HepG2 (cell line): ENCODE data around the gene NDUFS7. TPM values are rescaled to one million over a fixed set of nuclear protein-coding genes. Genes with fewer than 3 reads are reported as not detected.

ENCODE experiments used
- AGO2 ChIP-seq: fragments of 200-400 bp; formaldehyde crosslinking; optimal IDR thresholded peaks from 2 replicates; pipeline ENCODE3; 2017; ENCODE audit warnings: mild to moderate bottlenecking, low read depth, low read length, moderate library complexity
- GMEB1 ChIP-seq: sonication (generic); formaldehyde crosslinking; IDR thresholded peaks from 2 replicates; pipeline ENCODE4 v1.5.1; 2020; ENCODE audit warnings: missing genetic modification reagents, mild to moderate bottlenecking, borderline replicate concordance
- HINFP ChIP-seq: sonication (generic); formaldehyde crosslinking; IDR thresholded peaks from 2 replicates; pipeline ENCODE4 v1.4.0; 2020; ENCODE audit warnings: low read depth, mild to moderate bottlenecking, missing genetic modification reagents
- HNF1A ChIP-seq, 2 experiments: sonication (generic) in 1 of 2; formaldehyde crosslinking in 1 of 2; IDR thresholded peaks; 2 replicates each; pipeline versions ENCODE4 v1.4.0 to v1.6.1; 2016 to 2020; ENCODE audit warnings: borderline replicate concordance in 1 of 2, low read depth in 1 of 2, mild to moderate bottlenecking in 1 of 2, missing genetic modification reagents in 1 of 2
- HOXA3 ChIP-seq: sonication (generic); formaldehyde crosslinking; IDR thresholded peaks from 2 replicates; pipeline ENCODE4 v1.5.0; 2020; ENCODE audit warnings: missing genetic modification reagents
- MAFK ChIP-seq, 2 experiments: IDR thresholded peaks in 1 of 2; conservative IDR thresholded peaks in 1 of 2; 2 replicates each; pipeline ENCODE4 v1.6.1; 2011; ENCODE audit warnings: improper control_type of control experiment in 2 of 2, low read length in 2 of 2
- MAX ChIP-seq: IDR thresholded peaks from 2 replicates; pipeline ENCODE4 v1.6.1; 2012; ENCODE audit warnings: inconsistent platforms
- SP4 ChIP-seq: sonication (generic); formaldehyde crosslinking; IDR thresholded peaks from 2 replicates; pipeline ENCODE4 v1.8.1; 2023; ENCODE audit warnings: mild to moderate bottlenecking, missing genetic modification reagents
- SRSF1 ChIP-seq: fragments of 200-400 bp; formaldehyde crosslinking; optimal IDR thresholded peaks from 2 replicates; pipeline ENCODE3; 2017; ENCODE audit warnings: mild to moderate bottlenecking, low read depth, low read length, moderate library complexity
- SRSF4 ChIP-seq: fragments of 200-400 bp; formaldehyde crosslinking; IDR thresholded peaks from one replicate; pipeline ENCODE4 v1.6.1; 2018; ENCODE audit warnings: mild to moderate bottlenecking, low read depth, low read length, moderate library complexity; ENCODE audit not compliant: poor library complexity, severe bottlenecking
- TBX2 ChIP-seq: sonication (generic); formaldehyde crosslinking; IDR thresholded peaks from 2 replicates; pipeline ENCODE4 v1.5.0; 2020; ENCODE audit warnings: missing genetic modification reagents, mild to moderate bottlenecking, borderline replicate concordance
- ZMAT3 ChIP-seq: sonication (generic); formaldehyde crosslinking; conservative IDR thresholded peaks from 2 replicates; pipeline ENCODE4 v1.7.0; 2021; ENCODE audit warnings: missing genetic modification reagents
- ZNF121 ChIP-seq: sonication (generic); formaldehyde crosslinking; IDR thresholded peaks from 2 replicates; pipeline ENCODE4 v1.5.0; 2020; ENCODE audit warnings: mild to moderate bottlenecking, missing genetic modification reagents
- ZNF253 ChIP-seq: sonication (generic); formaldehyde crosslinking; IDR thresholded peaks from 2 replicates; pipeline ENCODE4 v1.8.0; 2022; ENCODE audit warnings: mild to moderate bottlenecking, missing genetic modification reagents, borderline replicate concordance
- ZNF574 ChIP-seq: sonication (generic); formaldehyde crosslinking; IDR thresholded peaks from 2 replicates; pipeline ENCODE4 v1.4.0; 2020; ENCODE audit warnings: missing genetic modification reagents
- polyA plus RNA-seq, 8 experiments: library from polyadenylated mRNA; depleted of rRNA in 3 of 8; stranded (reverse) in 7 of 8; unstranded in 1 of 8; fragments of >200 nt; fragmentation: Illumina TruSeq in 4 of 8; extraction: Trizol in 4 of 8; gene quantifications; 2 replicates each; pipeline versions ENCODE4 v1.2.1 to v1.2.3, GENCODE V29; 2011 to 2016; ENCODE audit warnings: low read depth in 4 of 8, missing spikeins in 1 of 8, mixed read lengths in 1 of 8; ENCODE audit not compliant: insufficient read depth in 1 of 8
- total RNA-seq, 5 experiments: library from RNA; depleted of rRNA; stranded (reverse); fragments of >200 nt; fragmentation: Illumina TruSeq; extraction: Trizol; gene quantifications; 2 replicates each; pipeline ENCODE4 v1.2.3, GENCODE V29; 2016; ENCODE audit warnings: low read depth in 1 of 5

NDUFS7 gene
- total and polyA plus RNA-seq, 2 of the 13 experiments (the other 11 are each of a cell fraction or from before 2014, with no cell fraction given) = 34.3 to 66.9 TPM

- TF ChIP-seq ZNF574 (CRISPR knock-in tag) (peak; percentile 62; the same call in 1 of the 2 replicates), MAFK (conservative IDR thresholded peaks at IDR 0.05 in 1 of 2, IDR thresholded peaks at IDR 0.05 in 1 of 2; ENCODE audit: low read length in 2 of 2) (no peak), SP4 (CRISPR knock-in tag) (peak; percentile 40; the same call in 1 of the 2 replicates), TBX2 (peak; percentile 1; the same call in 1 of the 2 replicates), HNF1A (IDR thresholded peaks at IDR 0.05; ENCODE audit: low read depth) (no peak), HNF1A (CRISPR knock-in tag; IDR thresholded peaks at IDR 0.05; ENCODE audit: borderline replicate concordance) (peak; percentile 5; the same call in 1 of the 2 replicates), ZMAT3 (CRISPR knock-in tag) (0 out of 2 replicates have a peak, but pooled peaks have one; percentile 47), HOXA3 (CRISPR knock-in tag) (peak; percentile 32; the same call in 1 of the 2 replicates), ZNF253 (no peak), HINFP (CRISPR knock-in tag) (peak; percentile 85), ZNF121 (CRISPR knock-in tag) (no peak), SRSF4 (no peak), AGO2 (peak; percentile 91), GMEB1 (CRISPR knock-in tag) (0 out of 2 replicates have a peak, but pooled peaks have one; percentile 21), SRSF1 (peak; percentile 13), MAX (peak; percentile 68; the same call in 1 of the 2 replicates)
Observed at GRCh38 chr19:1401138-1401888, 17.6 kb downstream of the NDUFS7 start, which contains the start of gene GAMT (continued).
